HG02973 (cell line): Measurements from ENCODE around the gene CDC42EP2.
A peak's percentile ranks its signal among the peaks of the same experiment; 100 is the strongest.

Experiments used
- ATAC-seq: cut with Tn5 transposase; IDR thresholded peaks from one replicate; pipeline ENCODE4 v1.9.1; 2021; ENCODE audit warnings: moderate library complexity; ENCODE audit not compliant: unreplicated experiment

Gene CDC42EP2

DNA sequence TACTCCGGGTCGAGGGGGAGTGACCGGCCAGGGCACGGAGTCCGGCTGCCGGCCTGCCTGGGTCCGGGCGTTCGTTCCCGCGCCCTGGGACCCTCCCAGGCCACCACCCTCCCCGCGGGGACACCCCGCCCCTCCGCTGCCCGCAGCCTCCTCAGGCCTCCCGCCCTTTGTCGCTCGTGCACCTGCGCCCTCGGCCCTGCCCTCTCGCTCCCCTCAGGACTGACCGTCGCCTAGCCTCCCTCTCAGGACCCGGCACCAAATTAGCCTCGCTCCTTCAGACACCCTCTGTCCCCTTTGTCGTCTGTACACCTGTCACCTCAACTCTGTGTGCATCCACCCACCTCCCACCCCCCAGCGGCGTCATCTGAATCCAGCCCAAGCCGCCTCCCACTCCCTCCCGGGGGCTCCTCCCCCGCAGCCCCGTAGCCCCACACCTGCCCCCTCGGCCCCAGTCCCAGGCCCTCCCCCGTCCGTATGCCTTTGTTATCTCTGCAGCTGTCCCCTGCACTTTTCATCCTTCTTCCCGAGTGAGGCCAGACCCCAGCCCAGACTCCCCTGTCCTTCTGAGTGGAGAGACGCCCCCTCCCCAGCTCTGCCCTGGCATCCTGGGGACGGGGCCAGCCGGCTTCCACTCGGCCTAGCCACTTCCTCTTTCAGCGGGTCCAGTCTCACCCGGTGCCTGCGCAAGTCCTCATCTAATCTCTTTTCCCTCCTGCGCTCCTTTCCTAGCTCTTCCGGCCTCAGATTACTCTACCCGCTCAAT lies 40.5 kb downstream of the CDC42EP2 start:
- peak; percentile 22 for ATAC-seq

DNA sequence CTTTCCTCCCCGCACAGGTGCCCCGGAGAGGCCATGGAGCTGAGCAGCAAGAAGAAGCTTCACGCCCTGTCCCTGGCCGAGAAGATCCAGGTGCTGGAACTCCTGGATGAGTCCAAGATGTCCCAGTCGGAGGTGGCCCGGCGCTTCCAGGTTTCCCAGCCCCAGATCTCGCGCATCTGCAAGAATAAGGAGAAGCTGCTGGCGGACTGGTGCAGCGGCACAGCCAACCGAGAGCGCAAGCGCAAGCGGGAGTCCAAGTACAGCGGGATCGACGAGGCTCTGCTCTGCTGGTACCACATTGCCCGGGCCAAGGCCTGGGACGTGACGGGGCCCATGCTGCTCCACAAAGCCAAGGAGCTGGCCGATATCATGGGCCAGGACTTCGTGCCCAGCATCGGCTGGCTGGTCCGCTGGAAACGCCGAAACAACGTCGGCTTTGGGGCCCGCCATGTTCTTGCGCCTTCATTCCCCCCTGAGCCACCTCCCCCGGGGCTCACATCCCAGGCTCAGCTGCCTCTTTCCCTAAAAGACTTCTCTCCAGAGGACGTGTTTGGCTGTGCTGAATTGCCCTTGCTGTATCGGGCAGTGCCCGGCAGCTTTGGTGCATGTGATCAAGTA lies 41.2 kb downstream of the CDC42EP2 start:
- ATAC-seq, result no peak

DNA sequence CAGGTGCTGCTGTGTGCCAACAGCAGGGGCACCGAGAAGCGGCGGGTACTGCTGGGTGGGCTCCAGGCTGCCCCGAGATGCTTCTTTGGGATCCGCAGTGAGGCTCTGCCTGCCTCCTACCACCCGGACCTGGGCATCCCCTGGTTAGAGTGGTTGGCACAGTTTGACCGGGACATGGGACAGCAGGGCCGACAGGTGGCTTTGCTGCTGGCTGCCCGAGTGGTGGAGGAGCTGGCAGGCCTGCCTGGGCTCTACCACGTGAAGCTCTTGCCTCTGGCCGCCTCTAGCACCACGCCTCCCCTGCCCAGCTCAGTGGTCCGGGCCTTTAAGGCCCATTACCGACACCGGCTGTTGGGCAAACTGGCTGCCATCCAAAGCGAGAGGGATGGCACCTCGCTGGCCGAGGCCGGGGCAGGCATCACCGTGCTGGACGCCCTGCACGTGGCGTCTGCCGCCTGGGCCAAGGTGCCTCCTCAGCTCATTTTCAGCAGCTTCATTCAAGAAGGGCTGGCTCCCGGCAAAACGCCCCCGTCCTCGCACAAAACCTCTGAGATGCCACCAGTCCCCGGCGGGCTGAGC lies 41.8 kb downstream of the CDC42EP2 start:
- ATAC-seq, result no peak

DNA sequence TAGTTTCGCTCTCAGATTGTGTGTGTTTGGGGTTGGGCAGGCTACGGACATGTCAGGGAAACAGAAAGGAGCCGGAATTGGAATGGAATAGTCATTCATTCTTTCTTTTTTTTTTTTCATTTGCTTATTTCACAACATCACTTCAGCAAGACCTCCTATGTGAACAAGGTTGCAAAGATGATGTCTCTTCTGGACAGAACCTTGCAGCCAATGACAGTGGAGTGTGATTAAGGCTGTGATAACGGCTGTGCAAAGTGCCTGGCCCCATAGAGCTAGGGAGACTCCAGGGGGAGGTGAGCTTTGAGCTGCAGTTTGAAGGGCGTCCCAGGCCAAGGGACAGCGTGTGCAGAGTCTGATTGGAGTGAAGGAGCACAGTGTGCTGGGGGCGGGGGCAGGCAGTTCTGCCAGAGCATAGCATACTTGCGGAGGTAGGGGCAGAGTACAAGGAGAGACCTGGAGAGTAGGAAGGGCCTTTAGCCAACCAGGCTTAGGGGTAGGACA lies 43.2 kb downstream of the CDC42EP2 start:
- ATAC-seq, result no peak

DNA sequence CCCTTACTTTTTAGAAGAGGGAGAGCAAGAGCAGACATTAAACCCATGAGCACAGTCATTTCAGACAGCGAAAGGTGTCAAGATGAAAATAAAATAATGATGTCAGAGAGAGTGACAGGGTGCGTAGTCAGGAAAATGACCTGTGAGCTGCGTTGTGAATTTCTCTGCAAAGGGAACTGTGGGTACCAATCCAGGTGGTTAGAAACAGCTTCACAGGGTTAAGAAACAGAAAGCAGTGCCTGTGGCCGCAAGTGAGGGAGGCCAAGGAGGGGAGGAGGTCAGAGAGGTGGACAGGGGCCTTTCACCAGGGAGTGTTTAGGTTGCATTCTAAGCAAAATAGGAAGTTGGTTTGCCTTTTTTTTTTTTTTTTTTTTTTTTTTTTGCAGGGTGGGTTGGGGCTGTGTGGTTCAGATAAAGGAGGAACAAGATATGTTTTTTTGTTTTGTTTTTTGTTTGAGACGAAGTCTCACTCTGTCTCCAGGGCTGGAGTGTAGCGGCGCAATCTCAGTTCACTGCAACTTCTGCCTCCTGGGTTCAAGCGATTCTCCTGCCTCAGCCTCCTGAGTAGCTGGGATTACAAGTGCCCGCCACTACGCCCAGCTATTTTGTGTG lies 47.8 kb downstream of the CDC42EP2 start:
- ATAC-seq, result no peak

DNA sequence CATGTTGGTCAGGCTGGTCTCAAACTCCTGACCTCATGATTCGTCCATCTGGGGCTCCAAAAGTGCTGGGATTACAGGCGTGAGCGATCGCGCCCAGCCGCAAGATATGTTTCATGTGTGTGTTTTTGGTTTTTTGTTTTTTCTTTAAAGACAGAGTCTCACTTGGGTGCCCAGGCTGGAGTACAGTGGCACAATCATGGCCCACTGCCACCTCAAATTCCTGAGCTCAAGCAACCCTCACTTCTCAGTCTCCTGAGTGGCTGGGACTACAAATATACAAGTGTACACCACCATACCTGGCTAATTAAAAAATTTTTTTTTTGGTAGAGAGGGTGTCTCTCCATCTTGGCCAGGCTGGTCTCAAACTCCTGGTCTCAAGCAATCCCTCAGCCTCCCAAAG lies 48.3 kb downstream of the CDC42EP2 start:
- ATAC-seq, result no peak

DNA sequence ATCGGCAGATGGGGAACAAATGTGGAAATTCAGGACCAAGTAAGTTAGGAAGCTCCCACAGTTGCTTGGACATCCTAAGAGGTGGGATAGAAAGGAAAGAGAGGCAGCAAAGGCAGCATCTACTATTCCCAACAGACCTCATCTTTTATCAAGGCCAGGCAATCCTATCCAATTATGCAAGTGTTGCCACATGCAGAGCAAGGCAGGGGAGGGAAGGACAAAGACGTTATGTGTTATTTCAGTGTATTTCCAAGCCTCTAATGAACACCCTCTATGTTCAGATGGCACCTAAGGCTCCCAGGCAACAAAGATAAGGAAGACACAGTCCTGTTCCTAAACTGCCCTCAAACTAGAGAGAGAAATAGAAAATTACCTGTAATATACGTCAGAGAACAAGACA lies 49.1 kb downstream of the CDC42EP2 start:
- ATAC-seq, result no peak

DNA sequence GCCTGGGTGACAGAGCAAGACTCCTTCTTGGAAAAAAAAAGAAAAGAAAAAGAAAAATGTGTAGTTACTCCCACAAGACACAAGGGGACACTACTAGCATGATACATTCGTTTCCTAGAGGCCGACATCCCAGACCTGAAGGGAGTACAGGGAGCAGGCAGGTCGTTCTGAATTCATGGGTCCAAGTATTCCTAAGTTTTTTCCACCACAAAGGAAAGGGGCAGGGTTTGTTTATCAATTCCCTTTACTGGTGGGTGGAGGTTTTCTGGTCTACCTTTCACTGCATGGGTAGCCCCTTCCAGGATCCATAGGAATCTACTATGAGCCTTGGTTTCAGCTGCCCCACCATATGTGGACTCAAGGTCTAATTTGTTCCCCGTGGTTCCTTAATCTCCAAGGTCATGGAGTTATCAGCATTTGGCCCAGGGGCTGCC lies 51.7 kb downstream of the CDC42EP2 start:
- ATAC-seq, result no peak

DNA sequence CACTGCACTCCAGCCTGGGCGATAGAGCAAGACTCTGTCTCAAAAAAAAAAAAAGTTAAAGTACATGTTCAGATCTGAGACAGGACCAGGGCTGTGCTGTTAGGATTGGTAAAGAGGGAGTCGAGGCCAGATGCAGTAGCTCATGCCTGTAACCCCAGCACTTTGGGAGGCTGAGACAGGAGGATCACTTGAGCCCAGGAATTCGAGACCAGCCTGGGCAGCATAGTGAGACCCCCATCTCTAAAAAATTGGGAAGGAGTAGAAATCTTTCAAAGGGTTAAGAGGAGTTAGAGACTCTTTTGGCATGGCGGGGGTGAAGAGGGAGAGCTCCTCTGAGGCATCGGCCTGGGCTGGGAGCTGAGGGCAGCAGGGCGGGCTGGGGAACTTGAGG lies 56.0 kb downstream of the CDC42EP2 start:
- ATAC-seq, result no peak
